Iris pigment epithelial cell (primary cell): Measurements from ENCODE around the gene IST1.
"Not testable (repeated sequence)": the region's sequence is repeated elsewhere in the genome, so short reads cannot be mapped to it uniquely, and the experiment has no call there.

Experiments used
- DNase-seq: peaks from one replicate; pipeline ENCODE4 v3.0.0-alpha.2; 2011; ENCODE audit warnings: low read depth

Gene IST1

DNA sequence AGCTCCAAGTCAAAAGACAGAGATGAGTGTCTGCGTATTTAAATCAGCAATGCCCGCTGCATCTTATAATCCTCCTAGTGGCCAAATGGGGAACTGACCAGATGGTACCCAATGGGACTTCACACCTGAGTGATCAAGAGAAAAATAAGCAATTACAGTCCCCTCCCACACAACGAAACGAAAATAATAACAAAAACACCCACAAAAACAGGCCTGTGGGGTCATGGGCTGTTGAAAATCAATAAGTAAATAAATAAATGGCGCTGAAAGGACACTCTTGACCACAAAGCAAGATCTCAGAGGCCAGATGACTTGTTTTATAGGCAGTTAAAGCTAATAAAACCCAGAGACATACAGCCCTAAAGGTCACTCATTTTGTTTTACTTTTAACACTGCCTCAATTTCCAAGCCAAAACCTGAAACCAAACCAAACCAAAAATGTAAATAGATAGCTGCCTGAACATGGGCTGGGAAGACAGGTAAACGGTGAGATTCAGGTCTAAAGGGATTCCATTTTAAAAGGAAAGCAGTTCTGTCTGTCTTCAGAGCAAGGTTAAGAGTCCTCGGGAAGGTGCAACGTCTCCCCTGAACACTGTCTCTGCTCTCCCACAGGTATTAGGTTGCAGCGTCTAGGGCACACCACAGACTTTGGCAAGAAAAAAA, 12.7 kb upstream of the IST1 start:
- peak; percentile 77 for DNase-seq

DNA sequence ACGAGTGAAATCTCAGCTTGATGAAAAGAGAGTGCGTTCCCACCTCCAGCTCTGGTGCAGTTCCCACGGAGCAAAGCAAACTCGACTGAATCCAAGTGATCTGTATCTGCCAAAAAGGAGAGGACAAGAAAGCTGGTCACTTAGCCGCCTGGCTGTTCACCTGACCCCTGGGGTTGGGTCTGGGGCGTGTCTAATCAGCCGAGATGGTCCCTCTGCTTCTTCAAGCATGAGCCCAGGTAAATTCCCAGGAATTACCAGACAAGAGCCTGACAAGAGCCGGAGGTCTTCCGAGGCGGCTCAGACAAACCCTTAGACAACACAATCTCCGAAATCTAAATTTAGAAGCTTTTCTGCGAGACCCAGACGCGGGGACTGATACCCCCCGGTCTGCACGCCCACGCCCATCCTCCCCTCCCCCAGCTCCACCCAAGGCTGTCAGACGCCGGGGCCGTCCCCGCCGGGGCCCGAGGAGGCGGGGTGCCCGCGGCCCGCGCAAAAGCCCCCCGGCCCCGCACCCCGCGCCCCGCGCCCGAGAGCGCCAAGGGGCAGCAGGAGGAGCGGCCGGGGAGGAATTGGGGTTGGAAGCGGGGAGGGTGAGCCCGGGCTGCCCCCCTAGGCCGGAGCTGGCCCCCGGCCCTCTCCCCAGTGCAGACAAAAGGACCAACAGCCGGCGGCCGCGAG, 12.0 kb upstream of the IST1 start:
- no peak for DNase-seq

DNA sequence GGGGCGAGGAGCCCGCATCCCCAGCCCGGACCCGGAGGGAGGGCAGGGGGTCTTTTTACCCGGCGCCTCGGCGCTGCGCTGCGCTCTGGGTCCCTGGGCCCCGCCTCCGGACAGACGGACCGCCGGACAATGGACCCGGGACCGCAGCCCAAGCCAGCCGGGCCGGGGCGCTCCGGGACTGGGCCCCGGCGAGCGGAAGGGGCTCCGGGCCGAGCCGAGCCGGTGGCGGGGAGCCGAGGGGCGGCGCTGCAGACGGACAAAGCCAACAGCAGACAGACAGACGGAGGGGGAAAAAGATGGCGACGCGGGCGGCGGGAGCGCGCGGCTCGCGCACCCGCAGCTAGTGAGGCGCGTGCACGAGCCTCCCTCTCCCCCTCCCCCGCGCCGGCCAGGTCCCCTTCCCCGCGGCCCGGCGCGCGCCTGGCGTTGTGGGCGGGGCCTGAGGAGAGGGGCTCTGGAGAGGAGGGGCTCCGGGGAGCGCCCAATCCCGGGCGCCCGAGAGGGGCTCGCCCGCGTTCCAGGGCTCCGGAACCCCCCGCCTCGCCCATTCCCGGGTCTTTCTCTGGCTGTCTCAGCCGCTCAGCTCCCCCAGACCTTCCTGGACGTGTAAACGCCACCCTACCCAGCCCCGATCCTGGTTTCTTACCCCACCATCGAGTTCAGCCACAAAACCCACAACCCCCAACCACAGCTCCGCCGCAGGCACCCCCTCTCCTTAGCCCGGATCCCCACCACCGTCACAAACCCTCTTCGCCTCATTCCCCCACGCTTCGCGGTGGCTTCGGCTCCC, 11.3 kb upstream of the IST1 start, which contains the start of gene ZNF821:
TSS of gene ZNF821 (minus strand) at position 334 of the 790 bp plus-strand sequence. CDS start 4,236 bp downstream, outside the sequence.
- peak; percentile 65 for DNase-seq

DNA sequence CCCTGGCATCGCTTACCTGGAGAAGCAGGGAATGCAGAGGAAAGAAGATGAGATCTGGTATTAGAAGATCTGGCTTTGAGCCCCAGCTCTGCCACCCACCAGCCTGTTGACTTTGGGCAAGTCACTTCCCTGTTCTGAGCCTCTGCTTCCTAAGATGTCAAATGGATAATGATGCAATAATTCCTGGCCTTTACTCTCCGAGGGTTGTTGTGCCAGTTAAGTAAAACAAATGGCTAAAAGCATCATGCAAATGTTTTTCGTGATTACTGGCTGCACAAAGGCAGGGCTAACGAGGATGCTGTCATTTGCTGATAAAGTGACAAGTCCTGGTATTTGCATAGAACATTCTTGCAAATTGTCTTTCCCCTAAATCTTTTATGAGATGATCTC, 10.1 kb upstream of the IST1 start:
- DNase-seq: no peak

DNA sequence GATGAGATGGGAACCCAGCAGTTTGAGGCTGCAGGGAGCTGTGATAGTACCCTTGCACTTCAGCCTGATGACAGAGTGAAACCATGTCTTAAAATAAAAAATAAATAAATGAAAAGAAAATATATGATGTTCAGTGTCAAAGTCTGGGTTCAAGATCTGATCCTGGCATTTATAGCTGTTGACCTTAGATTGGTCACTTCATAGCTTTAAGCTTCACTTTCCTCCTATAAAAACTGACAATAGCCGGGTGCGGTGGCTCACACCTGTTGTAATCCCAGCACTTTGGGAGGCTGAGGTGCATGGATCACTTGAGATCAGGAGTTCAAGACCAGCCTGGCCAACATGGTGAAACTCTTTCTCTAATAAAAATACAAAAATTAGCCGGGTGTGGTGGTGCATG, 6.2 kb upstream of the IST1 start:
- no peak for DNase-seq

DNA sequence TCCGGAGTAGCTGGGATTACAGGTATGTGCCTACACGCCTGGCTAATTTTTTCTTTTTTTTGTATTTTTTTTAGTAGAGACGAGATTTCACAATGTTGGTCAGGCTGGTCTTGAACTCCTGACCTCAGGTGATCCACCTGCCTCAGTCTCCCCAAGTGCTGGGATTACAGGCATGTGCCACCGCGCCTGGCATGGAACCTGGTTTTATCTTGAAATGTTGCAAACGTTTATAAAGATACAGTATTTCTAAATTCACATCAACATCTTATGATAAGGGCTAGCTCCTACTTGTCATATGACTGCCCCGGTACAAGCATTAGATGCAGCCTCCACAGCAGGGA, 1.5 kb upstream of the IST1 start:
- no peak for DNase-seq

DNA sequence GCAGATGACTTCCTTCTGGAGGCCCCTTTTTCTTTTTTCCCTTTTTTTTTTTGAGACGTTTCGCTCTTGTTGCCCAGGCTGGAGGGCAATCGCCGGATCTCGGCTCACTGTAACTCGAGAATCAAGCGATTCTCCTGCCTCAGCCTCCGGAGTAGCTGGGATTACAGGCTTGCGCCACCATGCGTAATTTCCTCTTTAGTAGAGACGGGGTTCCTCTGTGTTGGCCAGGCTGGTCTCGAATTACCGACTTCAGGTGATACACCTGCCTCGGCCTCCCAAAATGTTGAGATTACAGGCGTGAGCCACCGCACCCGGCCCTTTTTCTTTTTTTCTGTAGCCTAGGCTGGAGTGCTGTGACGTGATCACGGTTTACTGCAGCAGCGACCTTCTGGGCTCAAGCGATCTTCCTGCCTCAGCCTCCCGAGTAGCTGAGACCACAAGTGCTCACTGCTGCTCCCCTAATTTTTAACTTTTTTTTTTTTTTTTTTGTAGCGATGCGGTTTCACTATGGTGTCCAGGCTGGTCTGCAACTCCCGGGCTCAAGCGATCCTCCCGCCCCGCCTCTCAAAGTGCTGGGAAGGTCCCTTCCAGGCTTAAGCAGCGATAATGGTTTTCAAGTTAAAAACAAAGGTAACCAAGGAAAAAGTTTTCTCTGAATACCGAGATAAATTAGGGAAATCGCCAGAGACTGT, 956 bp upstream of the IST1 start:
- DNase-seq: peak; percentile 84

DNA sequence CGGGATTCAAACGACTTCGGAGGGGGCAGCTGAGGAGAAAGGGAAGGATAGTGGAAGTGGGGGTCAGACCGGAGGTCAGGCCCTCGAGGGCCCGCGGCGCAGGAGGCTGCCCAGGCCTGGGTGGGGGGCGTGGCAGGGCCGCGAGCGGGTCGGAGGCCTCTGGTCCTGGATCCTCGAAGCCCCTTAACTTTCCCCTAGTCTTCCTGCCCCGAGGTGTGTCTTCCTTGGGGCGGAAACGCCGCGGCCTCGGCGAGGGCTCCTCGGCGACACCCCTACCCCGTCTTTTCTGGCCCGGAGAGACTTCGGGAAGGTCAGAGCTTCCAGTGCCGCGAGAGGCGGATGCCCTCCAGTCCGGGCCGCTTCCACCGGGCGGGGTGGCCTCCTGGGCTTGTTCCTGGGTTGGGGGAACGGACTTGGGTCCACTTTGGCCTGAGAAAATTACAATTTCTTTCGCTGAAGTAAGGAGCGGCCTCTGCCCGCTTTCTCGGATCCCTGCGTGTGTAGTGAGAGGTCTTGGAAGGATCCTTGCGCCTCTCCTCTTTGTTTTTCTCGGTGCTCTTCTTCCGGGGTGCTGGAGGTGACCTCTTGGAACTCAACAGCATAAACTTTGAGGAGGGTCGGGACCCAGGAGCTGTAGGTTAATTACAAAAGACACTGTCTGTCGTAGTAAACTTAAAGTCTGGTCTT, 491 bp downstream of the IST1 start:
- DNase-seq: peak; percentile 60

DNA sequence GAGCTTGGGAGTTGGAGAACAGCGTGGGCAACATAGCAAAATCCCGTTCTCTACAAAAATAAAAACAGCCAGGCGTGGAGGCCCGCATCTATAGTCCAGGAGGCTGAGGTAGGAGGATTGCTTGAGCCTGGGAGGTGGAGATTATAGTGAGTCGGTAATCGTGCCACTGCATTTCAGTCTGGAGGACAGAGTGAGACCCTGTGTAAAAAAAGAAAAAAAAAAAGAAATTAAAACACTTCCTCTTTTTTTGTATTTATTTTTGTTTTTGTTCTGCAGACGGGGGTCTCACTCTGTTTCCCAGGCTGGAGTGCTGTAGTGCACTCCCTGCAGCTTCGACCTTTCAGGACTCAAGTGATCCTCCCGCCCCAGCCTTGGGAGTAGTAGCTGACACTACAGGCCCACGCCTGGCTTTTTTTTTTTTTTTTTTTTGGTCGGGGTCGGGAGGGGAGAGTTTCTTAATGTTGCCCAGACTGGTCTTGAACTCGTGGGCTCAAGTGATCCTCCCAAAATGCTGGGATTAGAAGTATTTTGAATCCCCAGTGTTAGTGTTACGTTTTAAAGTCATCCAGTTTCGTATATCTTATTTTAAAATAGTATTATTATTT, 1.5 kb downstream of the IST1 start:
- DNase-seq: no peak

DNA sequence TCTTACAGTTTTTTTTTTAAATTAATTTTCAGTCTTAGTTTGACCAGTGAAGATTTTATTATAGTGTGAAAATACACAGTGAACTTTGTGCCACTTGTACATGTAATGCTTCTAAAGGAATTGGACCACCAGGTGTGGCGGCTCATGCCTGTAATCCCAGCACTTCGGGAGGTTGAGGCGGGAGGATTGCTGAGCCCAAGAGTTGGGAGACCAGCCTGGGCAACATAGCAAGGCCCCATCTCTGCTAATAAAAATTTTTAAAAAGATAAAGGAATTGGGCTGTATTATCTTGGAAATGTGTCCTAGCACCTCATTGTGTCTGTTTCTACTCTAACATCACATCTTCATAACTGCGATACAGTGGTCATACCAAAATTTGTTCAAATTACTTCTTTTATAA, 3.8 kb downstream of the IST1 start:
- no peak for DNase-seq

DNA sequence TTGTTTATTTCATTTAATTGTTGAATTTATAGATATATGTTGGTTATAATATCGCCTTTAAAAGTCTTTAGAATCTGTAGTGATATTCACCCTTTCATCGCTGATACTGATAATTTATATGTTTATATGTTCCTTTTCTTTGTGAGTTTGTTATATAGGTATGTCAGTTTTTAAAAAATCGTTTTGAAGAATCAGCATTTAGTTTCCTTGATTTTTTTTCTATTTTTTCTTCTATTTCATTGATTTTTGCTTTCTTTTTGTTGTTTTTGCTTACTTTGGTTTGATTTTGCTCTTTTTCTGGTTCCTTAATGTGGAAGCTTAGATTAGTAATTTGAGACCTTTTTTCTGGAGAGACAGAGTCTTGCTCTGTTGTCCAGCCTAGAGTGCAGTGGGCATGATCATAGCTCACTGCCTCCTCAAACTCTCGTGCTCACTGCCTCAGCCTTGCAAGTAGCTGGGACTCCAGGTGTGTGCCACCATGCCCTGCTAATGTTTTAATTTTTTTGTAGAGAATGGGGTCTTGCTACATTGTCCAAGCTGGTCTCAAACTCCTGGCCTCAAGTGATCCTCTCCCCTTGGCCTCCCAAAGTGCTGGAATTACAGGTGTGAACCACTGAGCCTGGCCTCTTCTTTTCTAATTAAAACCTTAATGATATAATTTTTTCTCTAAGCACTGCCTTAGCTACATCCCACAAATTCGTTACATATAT, 7.5 kb downstream of the IST1 start:
- no peak for DNase-seq

DNA sequence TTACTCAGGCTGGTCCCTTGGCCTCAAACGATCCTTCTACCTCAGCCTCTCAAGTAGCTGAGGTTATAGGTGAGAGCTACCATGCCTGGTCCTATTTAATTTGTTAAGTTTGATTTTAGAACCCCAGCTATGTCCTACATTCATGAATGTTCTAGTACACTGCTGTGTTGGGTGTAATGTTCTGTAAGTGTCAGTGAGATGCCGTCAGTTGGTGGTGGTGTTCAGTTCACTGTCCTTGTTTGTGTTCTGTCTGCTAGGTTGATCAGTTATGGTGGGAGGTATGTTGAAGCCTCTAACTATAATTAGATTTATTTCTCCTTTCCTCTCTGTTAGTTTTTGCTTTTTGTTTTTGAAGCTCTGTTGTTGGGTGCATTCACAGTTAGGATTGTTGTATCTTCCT, 8.3 kb downstream of the IST1 start:
- no peak for DNase-seq

DNA sequence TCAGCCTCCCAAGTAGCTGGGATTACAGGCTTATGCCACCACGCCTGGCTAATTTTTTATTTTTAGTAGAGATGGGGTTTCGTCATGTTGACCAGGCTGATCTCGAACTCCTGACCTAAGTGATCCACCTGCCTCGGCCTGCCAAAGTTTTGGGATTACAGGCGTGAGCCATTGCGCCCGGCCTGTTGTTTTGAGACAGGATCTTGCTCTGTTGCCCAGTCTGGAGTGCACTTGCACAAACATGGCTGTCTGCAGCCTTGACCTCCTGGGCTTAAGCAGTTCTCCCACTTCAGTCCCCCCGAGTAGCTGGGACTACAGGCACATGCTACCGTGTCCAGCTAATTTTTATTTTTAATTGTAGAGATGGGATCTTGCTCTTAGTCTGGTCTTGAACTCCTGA, 8.9 kb downstream of the IST1 start:
- DNase-seq: no peak

DNA sequence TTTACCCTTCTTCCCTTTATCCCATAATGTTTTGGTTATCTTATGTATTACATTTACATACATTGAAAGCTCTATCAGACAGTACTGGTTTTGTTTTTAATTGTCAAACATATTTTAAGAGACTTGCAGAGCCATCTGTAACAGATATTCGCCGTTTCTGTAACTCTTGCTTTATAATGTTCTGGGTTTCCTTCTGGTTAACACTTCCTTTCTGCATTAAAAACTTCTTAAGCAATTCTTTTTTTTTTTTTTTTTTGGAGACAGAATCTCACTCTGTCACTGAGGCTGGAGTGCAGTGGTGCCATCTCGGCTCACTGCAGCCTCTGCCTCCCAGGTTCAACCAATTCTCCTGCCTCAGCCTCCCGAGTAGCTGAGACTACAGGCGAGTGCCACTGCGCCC, 10.4 kb downstream of the IST1 start:
- not testable (repeated sequence) for DNase-seq

DNA sequence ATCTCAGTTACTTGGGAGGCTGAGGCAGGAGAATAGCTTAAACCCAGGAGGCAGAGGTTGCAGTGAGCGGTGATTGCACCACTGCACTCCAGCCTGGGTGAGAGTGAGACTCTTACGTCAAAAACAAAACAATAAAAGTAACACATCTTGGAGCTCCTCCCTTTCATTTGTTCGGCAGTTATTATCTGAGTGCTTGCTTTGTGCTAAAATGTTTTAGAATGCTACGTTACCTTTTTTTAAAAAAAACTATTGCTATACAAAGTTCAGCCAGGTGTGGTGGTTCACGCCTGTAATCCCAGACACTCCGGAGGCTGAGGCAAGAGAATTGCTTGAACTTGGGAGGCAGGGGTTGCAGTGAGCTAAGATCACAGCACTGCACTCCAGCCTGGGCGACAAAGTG, 15.8 kb downstream of the IST1 start:
- DNase-seq: no peak

DNA sequence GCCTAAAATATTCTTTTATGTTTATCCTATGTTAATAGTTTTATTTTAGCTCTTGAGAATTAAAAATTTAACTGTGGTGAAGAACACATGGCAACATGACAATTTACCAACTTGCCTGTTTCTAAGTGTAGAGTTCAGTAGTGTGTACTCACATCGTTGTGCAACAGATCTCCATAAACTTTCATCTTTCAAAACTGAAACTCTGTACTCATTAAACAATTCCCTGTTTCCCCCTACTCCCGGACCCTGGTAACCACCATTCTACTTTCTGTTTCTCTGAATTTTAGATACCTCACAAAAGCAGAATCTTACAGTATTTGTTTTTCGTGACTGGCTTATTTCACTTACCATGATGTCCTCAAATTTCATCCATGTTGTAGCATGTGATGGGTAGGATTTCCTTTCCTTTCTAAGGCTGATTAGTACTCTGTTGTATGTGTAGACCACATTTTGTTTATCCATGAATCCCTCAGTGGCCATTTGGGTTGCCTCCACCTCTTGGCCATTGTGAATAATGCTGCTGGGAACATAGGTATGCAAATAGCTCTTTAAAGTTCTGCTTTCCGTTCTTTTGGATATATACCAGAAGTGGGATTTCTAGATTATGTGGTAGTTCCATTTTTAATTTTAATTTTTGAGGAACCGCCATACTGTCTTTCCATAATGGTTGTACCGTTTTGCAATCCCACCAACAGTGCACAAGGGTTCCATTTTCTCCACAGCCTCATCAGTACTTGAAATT, 17.4 kb downstream of the IST1 start:
- no peak for DNase-seq

DNA sequence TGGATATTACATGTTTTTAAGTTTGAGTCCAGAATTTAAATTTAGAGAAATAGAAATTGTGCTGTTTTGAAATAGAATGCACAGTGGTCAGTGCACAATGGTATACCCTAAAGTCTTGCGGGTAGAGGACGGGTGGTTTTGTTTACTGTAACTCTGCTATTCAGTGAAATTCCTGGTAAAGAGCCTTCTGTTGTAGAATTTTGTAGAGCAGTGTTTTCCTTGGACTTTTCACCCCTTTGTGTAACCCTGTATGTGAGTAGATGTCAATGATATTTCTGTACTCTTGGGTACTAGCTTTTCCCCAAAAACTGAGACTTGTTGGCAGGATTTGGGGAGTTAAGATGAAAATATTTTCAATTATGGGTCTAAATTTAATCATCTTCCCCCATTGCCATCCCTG, 19.5 kb downstream of the IST1 start:
- no peak for DNase-seq

DNA sequence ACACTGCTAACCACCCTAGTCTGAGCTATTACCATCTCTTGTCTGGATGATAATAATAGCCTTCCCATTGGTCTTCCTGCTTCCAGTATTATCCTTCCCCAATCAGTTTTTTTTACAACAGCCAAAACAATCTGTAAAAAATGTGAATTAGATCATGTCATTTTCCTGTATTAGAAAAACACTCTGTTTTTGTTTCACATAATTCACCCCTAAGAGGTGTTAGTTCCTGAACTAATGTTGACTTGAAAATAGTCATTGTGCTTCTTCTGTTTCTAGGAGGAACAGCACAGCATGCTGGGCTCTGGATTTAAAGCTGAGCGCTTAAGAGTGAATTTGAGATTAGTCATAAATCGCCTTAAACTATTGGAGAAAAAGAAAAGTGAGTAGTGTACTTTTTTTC, 20.0 kb downstream of the IST1 start:
- DNase-seq: no peak

DNA sequence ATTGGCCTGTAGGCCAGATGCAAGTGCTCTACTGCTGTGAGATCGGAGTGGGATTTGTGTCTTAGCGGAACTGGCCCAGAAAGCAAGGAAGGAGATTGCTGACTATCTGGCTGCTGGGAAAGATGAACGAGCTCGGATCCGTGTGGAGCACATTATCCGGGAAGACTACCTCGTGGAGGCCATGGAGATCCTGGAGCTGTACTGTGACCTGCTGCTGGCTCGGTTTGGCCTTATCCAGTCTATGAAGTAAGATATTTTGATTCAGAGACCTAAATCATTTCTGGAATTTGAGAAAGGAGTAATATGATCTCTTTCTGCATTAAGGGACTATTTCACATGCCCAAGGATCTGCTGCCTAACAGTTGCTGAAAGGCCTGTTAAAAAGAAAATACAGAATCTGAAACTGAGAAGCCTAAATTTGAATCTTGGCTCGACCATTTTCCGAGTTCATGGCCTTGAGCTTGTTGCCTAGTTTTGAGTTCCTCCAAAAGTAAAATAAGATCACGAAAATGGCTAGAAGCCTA, 21.1 kb downstream of the IST1 start:
- DNase-seq: peak; percentile 83

DNA sequence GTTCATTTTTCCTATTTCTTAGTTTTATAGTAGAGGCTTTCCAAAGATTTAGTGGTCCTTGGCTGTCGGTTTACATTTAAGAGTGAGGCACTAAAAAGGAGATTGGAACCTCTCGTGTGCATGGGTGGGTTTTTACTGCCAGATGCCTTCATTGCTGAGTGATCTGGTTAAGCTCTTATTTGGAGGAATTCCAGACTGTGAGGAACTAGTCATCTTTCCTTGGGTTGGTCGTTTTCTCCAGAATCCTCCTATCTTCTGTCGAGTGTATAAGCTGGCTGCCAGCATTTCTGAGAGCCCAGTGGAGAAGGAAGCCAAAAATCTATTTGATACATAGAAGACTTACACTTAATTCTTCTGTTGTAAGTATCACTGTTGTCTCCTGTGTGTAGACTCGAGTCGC, 22.6 kb downstream of the IST1 start:
- peak; percentile 92 for DNase-seq
